ENCODE data around the gene SOAT2.
A peak's percentile ranks its signal among the peaks of the same experiment; 100 is the strongest.
"Not testable (repeated sequence)": the region's sequence is repeated elsewhere in the genome, so short reads cannot be mapped to it uniquely, and the experiment has no call there.

SOAT2 gene

GRCh38 chr12:53133722-53134121 lies 30.4 kb downstream of the SOAT2 start:
- DNase-seq (ENCODE audit: low read depth): no peak

- DNase-seq (ENCODE audit: low read depth): no peak
Observed at GRCh38 chr12:53143355-53143754, 40.1 kb downstream of the SOAT2 start.

DNA sequence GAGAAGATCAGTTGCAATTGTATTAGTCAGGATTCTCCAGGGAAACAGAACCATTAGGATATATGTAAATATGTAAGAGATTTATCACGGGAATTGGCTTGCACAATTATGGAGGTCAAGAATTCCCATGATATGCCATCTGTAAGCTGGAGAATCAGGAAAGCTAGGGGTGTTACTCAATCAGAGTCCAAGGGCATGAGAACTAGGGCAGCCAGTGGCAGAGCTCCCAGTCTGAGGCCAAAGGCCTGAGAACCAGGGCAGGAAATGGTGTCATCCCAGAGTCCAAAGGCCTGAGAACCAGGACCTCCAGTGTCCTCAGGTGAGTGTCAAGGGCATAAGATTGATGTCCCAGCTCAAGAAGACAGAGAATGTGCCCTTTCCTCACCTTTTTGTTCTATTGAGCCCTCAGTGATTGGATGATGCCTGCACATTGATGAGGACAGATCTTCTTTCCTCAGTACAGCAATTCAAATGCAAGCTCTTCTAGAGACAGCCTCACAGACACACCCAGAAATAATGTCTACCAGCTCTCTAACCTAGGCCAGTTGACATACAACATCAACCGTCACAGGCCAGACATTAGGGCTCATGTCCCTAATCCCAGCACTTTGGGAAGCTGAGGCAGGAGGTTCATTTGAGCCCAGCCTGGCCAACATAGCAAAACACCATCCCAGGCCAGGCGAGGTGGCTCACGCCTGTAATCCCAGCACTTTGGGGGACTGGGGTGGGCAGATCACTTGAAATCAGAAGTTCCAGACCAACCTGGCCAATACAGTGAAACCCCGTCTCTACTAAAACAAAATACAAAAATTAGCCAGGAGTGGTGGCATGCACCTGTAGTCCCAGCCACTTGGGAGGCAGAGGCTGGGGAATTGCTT lies 42.3 kb downstream of the SOAT2 start:
- no peak for DNase-seq (ENCODE audit: low read depth)

DNA sequence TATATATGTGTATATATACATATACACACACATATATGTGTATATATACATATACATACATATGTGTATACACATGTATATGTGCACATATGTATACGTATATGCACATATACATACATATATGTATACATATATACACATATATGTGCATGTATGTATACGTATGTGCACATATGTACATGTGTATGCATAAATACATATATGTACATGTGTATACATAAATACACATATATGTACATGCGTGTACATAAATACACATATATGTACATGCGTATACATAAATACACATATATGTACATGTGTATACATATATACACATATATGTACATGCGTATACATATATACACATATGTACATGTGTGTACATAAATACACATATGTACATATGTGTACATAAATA lies 43.9 kb downstream of the SOAT2 start:
- DNase-seq (ENCODE audit: low read depth): no peak

GRCh38 chr12:53147653-53148052 lies 44.4 kb downstream of the SOAT2 start:
- no peak for DNase-seq (ENCODE audit: low read depth)

GRCh38 chr12:53151039-53151438 lies 47.8 kb downstream of the SOAT2 start:
- DNase-seq (ENCODE audit: low read depth): no peak

DNA sequence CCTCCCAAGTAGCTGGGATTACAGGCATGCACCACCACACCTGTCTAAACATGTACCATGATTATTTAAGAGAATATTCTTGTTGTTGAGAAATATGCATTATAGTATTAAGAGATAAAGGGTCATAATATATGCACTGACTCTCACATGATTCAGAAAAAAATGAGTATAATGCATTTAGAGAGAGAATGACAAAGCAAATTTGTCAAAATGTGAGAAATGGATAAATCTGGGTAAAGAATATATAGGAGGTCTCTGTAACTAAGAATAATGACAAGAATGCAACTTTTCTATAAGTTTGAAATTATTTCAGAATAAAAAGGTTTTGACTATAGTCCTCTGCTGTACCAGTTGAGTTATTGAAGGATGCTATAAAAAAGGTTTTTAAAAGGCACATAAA lies 49.1 kb downstream of the SOAT2 start:
- no peak for DNase-seq (ENCODE audit: low read depth)

- DNase-seq (ENCODE audit: low read depth): peak; percentile 79
Observed at GRCh38 chr12:53159195-53159839, 56.0 kb downstream of the SOAT2 start.

DNA sequence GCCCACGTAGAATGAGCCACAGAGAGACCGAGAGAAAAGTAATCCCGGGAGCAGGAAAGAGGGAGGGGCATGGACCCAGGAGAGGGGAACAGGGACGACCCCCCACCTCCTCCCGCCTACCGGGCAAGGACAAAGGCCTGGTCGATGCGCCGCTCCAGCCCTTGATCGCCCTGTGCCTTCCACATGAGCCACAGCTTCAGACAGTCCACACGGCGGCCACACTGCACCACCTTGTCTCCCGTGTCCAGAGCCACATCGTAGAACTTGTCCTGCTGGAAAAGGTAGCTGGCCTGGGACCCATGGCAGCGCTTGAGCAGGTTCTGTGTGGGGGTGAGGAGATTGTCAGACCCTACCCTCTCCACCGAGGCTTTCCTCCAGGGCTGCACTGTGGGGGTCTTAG lies 56.7 kb downstream of the SOAT2 start:
- DNase-seq (ENCODE audit: low read depth): no peak

- no peak for DNase-seq (ENCODE audit: low read depth)
Observed at GRCh38 chr12:53160673-53161072, 57.4 kb downstream of the SOAT2 start.

- no peak for DNase-seq (ENCODE audit: low read depth)
Observed at GRCh38 chr12:53161119-53161911, 58.0 kb downstream of the SOAT2 start.

- DNase-seq (ENCODE audit: low read depth): not testable (repeated sequence)
Observed at GRCh38 chr12:53163008-53163407, 59.7 kb downstream of the SOAT2 start.

DNA sequence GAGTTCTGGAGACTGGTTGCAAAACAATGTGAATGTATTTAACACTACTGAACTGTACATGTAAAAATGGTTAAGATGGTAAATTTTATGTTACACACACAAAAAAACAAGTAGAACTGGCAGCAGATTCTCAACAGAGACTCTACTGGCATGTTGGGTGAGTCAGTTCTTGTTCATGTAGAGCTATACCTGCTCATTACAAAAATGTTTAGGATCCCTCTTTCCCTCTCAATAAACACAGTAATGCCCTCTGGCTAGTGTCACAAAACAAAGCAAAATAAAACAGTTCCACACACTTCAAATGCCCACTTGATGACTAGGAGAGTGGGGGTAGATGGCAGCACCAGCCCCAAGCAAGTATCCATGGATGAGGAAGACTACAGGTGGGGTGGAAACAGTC lies 63.6 kb downstream of the SOAT2 start:
- DNase-seq (ENCODE audit: low read depth): no peak

DNA sequence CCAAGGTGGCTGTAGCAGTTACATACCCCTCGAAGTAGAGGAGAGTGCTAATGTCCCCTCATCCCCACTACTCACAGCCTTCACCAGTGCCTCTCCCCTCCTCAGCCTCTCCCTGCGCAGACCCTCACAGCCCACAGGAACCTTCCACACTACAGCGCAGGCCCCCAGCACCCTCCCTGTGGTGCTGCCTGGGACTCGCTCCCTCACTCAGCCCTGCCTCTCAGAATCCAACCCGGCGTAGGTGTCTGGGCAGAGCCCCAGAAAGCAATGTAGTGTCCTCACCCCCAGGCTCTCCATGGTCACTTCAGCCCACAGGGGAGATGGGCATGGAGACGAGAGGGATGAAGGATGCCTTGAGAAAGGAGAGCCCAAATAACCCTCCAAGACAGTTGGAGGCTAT lies 66.4 kb downstream of the SOAT2 start:
- no peak for DNase-seq (ENCODE audit: low read depth)

DNA sequence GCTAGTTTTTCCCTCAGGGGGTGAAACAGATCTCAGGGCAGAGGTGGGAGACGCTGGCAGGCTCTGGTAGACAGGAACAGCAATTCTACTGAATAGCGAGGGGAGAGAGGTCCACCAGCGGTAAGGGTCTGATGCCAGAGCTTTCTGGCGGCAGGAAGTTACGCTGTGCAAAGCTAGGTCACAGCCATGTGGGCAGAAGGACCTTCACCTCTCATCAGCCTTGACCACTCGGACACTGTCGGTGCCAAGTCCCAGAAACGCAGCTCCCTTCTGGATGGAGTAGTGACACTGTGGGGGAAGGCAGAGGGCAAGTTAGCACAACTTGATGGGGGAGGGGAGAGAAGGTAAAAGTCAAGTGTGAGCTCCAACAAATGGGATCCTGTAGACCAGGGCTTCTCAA lies 66.9 kb downstream of the SOAT2 start:
- DNase-seq (ENCODE audit: low read depth): no peak

DNA sequence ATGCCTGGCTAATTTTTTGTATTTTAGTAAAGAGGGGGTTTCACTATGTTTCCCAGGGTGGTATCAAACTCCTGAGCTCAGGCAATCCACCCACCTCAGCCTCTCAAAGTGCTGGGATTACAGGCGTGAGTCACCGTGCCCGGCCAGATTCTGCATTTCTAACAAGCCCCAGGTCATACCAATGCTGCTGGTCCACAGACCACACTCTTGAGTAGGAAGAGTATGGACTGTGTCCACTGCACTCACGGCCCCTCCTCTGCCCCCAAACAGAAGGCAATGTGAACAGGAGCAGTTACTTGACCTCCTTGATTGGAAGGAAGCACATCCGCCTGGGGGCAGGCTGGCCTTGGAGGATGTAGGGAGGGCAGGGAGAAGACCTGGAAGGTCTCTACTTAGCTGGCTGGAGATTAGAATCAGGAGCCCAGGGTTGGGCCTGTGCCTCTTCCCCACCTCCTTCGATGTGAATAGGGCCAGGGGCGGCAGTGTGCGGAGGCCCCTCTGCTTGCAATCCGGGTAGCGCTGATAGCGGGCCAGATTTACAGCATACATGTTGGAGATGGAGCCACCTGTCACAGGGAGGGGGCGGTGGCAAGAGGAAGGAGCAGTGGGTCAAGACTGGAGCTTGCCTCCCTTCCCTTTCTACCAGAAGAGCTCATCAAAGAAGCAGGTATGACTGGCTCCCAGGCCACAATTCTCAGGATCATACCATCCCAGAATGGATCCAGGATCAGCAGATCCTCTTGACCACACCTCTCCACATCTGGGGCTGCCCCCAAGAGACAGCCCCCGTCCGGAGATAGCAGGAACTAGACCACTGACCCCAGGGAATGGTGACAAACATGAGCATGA lies 67.8 kb downstream of the SOAT2 start:
- no peak for DNase-seq (ENCODE audit: low read depth)

DNA sequence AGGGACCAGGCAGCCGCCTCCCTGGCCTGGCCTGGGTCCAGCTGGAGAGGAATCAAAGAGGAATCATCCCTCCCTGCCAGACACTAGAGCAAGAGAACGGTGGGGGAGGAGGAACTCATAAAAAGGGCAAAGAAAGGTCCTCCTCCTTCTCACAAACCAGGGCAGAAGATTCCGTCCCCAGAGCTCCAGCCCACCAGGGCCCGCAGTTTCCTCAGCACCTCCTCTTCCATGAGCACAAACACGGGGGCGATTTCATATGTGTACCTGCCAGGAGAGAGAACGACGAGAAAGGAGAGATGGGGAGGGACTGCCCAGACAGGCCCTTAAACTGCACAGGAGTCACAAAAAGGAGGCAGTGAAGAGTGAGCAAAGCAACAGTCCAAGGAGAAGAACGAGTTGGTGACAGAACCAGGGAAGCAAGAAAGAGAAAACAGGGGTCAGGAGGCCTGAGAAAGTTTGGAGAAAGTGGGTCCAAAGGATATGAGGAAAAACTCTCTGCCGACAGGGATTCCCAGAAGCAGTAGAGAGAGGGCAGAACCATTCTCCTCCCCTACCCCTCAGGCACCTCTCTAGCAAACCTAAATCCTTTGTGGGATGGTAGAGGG lies 68.5 kb downstream of the SOAT2 start:
- no peak for DNase-seq (ENCODE audit: low read depth)

GRCh38 chr12:53172352-53172751 lies 69.1 kb downstream of the SOAT2 start:
- no peak for DNase-seq (ENCODE audit: low read depth)

GRCh38 chr12:53173085-53173715 lies 69.9 kb downstream of the SOAT2 start:
- no peak for DNase-seq (ENCODE audit: low read depth)
